ENCODE results near the gene SMARCD2.

SMARCD2 gene

DNA sequence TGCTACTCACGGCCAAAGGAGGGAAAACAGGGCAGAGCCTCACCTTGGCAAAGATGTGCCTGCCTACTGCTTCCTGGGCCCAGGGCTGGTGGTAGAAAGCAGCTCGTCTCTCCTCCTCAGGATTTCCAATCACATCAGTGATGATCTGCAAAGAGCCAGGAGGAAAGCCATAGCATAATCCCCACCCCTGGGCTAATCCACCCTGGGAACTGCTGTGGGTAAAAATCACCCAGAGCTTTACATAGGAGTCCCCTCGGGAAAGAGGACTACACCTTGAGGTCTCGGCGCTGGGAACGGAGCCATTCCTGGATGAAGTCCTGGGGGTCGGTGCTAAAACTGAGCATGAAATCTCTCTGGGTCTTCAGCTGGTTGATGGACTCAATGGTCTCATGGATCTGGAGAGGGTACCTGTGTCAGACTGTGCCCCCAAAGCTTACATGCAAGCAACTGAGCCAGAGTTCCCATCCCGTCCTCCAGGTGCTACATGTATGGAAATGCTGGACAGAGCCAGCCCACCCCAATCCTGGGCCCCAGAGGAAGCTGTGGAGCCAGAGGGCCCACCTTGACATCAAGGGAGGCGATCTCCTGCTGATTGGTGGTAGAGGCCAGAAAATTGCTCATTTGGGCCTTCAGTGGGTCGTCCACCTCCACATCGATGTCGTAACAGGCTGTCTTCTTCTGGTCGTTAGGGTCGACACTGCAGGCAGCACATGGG is 9.3 kb downstream of the SMARCD2 start:
- Histone ChIP-seq H3K4me1 (ENCODE audit: insufficient read depth, insufficient read length) (peaks cover 10% of the 10 kb centered on the region), H3K9me3 (ENCODE audit: insufficient read depth, low read length) (no peaks in the 10 kb centered on the region), H3K9ac (ENCODE audit: insufficient read length, low read depth) (no peak overlapping the region), H3K36me3 (ENCODE audit: insufficient read depth, insufficient read length, low read length) (peaks cover 99% of the 10 kb centered on the region), H3K27me3 (ENCODE audit: insufficient read depth, insufficient read length) (no peaks in the 10 kb centered on the region), H3K4me3 (ENCODE audit: insufficient read length, low read depth) (no peak overlapping the region)
- no peak for DNase-seq (ENCODE audit: low read depth, low spot score)
- TF ChIP-seq YY1 (IDR thresholded peaks at IDR 0.05; ENCODE audit: insufficient read depth, insufficient read length) (no peak), SUZ12 (IDR thresholded peaks at IDR 0.05; ENCODE audit: extremely low read depth, insufficient read depth, insufficient read length) (no peak), ZNF274 (IDR thresholded peaks at IDR 0.05; ENCODE audit: low read depth, low read length) (no peak)

GRCh38 chr17:63832455-63832854 is 10.0 kb downstream of the SMARCD2 start:
- Histone ChIP-seq H3K4me1 (ENCODE audit: insufficient read depth, insufficient read length) (peaks cover 6% of the 10 kb centered on the region), H3K9ac (ENCODE audit: insufficient read length, low read depth) (no peak overlapping the region), H3K4me3 (ENCODE audit: insufficient read length, low read depth) (no peak overlapping the region), H3K9me3 (ENCODE audit: insufficient read depth, low read length) (no peaks in the 10 kb centered on the region), H3K27me3 (ENCODE audit: insufficient read depth, insufficient read length) (no peaks in the 10 kb centered on the region), H3K36me3 (ENCODE audit: insufficient read depth, insufficient read length, low read length) (peaks cover 96% of the 10 kb centered on the region)
- TF ChIP-seq SUZ12 (IDR thresholded peaks at IDR 0.05; ENCODE audit: extremely low read depth, insufficient read depth, insufficient read length) (no peak), YY1 (IDR thresholded peaks at IDR 0.05; ENCODE audit: insufficient read depth, insufficient read length) (no peak), ZNF274 (IDR thresholded peaks at IDR 0.05; ENCODE audit: low read depth, low read length) (no peak)
- no peak for DNase-seq (ENCODE audit: low read depth, low spot score)

GRCh38 chr17:63832014-63832413 is 10.5 kb downstream of the SMARCD2 start:
- no peaks in the 10 kb centered on the region for H3K9me3 ChIP-seq (ENCODE audit: insufficient read depth, low read length)
- H3K4me1 ChIP-seq (ENCODE audit: insufficient read depth, insufficient read length): peaks cover 6% of the 10 kb centered on the region
- DNase-seq (ENCODE audit: low read depth, low spot score): no peak
- H3K36me3 ChIP-seq (ENCODE audit: insufficient read depth, insufficient read length, low read length): peaks cover 92% of the 10 kb centered on the region
- no peaks in the 10 kb centered on the region for H3K27me3 ChIP-seq (ENCODE audit: insufficient read depth, insufficient read length)
- H3K9ac ChIP-seq (ENCODE audit: insufficient read length, low read depth): no peak overlapping the region
- H3K4me3 ChIP-seq (ENCODE audit: insufficient read length, low read depth): no peak overlapping the region
- TF ChIP-seq YY1 (IDR thresholded peaks at IDR 0.05; ENCODE audit: insufficient read depth, insufficient read length): no peak
- no peak for TF ChIP-seq SUZ12 (IDR thresholded peaks at IDR 0.05; ENCODE audit: extremely low read depth, insufficient read depth, insufficient read length)
- TF ChIP-seq ZNF274 (IDR thresholded peaks at IDR 0.05; ENCODE audit: low read depth, low read length): no peak

- Histone ChIP-seq H3K9ac (ENCODE audit: insufficient read length, low read depth) (no peak overlapping the region), H3K9me3 (ENCODE audit: insufficient read depth, low read length) (no peaks in the 10 kb centered on the region), H3K27me3 (ENCODE audit: insufficient read depth, insufficient read length) (no peaks in the 10 kb centered on the region), H3K36me3 (ENCODE audit: insufficient read depth, insufficient read length, low read length) (peaks cover 87% of the 10 kb centered on the region), H3K4me3 (ENCODE audit: insufficient read length, low read depth) (no peak overlapping the region), H3K4me1 (ENCODE audit: insufficient read depth, insufficient read length) (peaks cover 6% of the 10 kb centered on the region)
- DNase-seq (ENCODE audit: low read depth, low spot score): no peak
- TF ChIP-seq YY1 (IDR thresholded peaks at IDR 0.05; ENCODE audit: insufficient read depth, insufficient read length) (no peak), SUZ12 (IDR thresholded peaks at IDR 0.05; ENCODE audit: extremely low read depth, insufficient read depth, insufficient read length) (no peak), ZNF274 (IDR thresholded peaks at IDR 0.05; ENCODE audit: low read depth, low read length) (no peak)
Observed at GRCh38 chr17:63831505-63831904, 11.0 kb downstream of the SMARCD2 start.

GRCh38 chr17:63830904-63831491 is 11.5 kb downstream of the SMARCD2 start:
- Histone ChIP-seq H3K36me3 (ENCODE audit: insufficient read depth, insufficient read length, low read length) (peaks cover 83% of the 10 kb centered on the region), H3K9me3 (ENCODE audit: insufficient read depth, low read length) (no peaks in the 10 kb centered on the region)

GRCh38 chr17:63830278-63830677 is 12.2 kb downstream of the SMARCD2 start:
- Histone ChIP-seq H3K36me3 (ENCODE audit: insufficient read depth, insufficient read length, low read length) (peaks cover 84% of the 10 kb centered on the region), H3K9me3 (ENCODE audit: insufficient read depth, low read length) (no peaks in the 10 kb centered on the region), H3K9ac (ENCODE audit: insufficient read length, low read depth) (no peak overlapping the region), H3K27me3 (ENCODE audit: insufficient read depth, insufficient read length) (no peaks in the 10 kb centered on the region), H3K4me1 (ENCODE audit: insufficient read depth, insufficient read length) (peaks cover 6% of the 10 kb centered on the region), H3K4me3 (ENCODE audit: insufficient read length, low read depth) (no peak overlapping the region)
- TF ChIP-seq ZNF274 (IDR thresholded peaks at IDR 0.05; ENCODE audit: low read depth, low read length) (no peak), YY1 (IDR thresholded peaks at IDR 0.05; ENCODE audit: insufficient read depth, insufficient read length) (no peak), SUZ12 (IDR thresholded peaks at IDR 0.05; ENCODE audit: extremely low read depth, insufficient read depth, insufficient read length) (no peak)
- no peak for DNase-seq (ENCODE audit: low read depth, low spot score)

More at GRCh38 chr17:63830904-63831491, 11.5 kb downstream of the SMARCD2 start:
- H3K4me1 ChIP-seq (ENCODE audit: insufficient read depth, insufficient read length): peaks cover 6% of the 10 kb centered on the region
- no peaks in the 10 kb centered on the region for H3K27me3 ChIP-seq (ENCODE audit: insufficient read depth, insufficient read length)
- no peak for DNase-seq (ENCODE audit: low read depth, low spot score)
- TF ChIP-seq SUZ12 (IDR thresholded peaks at IDR 0.05; ENCODE audit: extremely low read depth, insufficient read depth, insufficient read length) (no peak), ZNF274 (IDR thresholded peaks at IDR 0.05; ENCODE audit: low read depth, low read length) (no peak), YY1 (IDR thresholded peaks at IDR 0.05; ENCODE audit: insufficient read depth, insufficient read length) (no peak)
- no peak overlapping the region for H3K9ac ChIP-seq (ENCODE audit: insufficient read length, low read depth)
- no peak overlapping the region for H3K4me3 ChIP-seq (ENCODE audit: insufficient read length, low read depth)

DNA sequence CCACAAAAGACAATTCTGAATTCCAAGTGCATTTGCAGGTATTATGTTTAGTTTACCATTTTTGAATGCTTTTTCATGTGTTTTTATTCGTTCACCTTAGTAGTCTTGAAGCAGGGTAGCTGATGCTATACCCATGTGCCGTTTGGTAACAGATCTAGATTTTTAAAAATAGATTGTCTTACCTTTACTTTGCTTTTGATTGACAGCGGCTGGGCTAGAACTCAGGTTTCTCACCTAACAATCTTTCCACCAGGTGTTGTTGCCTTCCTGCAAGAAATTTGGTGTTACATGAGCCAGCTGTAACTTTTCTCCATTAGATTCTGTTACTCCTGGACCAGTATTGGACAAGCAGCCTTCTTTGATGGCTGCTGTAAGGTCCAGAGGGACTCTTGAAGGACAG is 13.5 kb downstream of the SMARCD2 start:
- Histone ChIP-seq H3K27me3 (ENCODE audit: insufficient read depth, insufficient read length) (no peaks in the 10 kb centered on the region), H3K9ac (ENCODE audit: insufficient read length, low read depth) (no peak overlapping the region), H3K9me3 (ENCODE audit: insufficient read depth, low read length) (no peaks in the 10 kb centered on the region), H3K4me1 (ENCODE audit: insufficient read depth, insufficient read length) (peaks cover 6% of the 10 kb centered on the region), H3K4me3 (ENCODE audit: insufficient read length, low read depth) (no peak overlapping the region), H3K36me3 (ENCODE audit: insufficient read depth, insufficient read length, low read length) (peaks cover 84% of the 10 kb centered on the region)
- TF ChIP-seq YY1 (IDR thresholded peaks at IDR 0.05; ENCODE audit: insufficient read depth, insufficient read length): no peak
- no peak for TF ChIP-seq ZNF274 (IDR thresholded peaks at IDR 0.05; ENCODE audit: low read depth, low read length)
- no peak for TF ChIP-seq SUZ12 (IDR thresholded peaks at IDR 0.05; ENCODE audit: extremely low read depth, insufficient read depth, insufficient read length)
- no peak for DNase-seq (ENCODE audit: low read depth, low spot score)
